ENCODE data around the gene ART4.

The ART4 gene

DNA sequence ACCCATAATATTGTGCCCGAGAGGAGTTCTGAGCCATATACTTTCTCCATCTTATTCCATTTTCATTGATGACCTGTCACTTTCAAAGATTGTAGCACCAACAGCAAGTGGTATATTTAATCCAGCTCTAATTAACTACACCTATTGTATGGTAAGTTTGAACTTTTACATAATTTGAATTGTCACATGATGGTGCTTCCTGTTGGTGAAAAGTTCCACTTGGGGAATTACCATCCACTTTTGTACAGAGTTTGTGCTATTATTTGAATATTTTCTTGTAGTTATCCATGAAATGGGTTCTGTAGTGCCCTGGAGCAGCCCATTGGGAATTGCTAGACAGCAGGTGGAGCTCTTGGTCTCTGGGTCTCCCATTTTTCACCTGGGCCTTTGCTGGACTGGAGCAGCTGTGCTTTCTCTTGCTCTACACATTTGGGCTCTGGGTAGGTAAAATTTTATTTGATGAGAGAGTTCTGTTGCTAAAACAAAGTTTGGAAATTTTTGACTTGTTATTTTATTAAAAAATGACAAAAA is 32.3 kb downstream of the ART4 start:
- DNase-seq = no peak

DNA sequence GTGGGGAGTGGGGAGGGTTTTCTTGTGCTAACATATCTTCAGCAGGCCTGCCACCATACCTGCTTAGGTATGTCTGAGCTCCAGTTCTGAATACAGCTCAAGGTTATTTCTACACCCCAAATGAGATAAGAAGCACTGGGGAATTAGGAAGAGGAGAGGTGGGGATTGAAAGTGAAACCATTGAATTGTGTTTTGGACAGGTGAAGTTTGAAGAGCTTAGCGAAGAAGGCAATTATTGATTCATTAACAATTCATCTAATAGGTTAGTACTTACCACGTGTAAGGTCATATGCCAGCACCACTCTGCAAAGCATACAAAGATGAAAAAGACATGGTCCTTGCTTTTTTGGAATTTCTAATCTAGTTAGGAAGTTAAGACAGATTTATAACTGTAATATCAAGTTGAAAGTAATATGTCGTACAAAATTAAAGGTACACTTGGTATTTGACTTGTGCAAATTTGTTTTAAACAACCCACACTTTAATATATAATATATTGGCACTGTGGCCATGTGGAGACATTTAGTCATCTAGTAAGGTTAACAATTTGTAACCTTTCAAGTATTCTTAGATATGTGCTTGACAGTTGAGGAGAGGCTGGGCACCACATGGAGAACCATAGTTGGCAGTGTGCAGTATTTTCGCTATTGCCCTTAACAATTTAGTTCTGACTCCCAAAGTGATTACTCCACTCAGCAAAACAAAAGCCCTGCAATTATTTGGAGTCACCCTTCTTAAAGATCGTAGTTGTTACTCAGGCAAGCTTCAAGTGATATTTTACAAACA is 33.0 kb downstream of the ART4 start:
- DNase-seq = no peak

DNA sequence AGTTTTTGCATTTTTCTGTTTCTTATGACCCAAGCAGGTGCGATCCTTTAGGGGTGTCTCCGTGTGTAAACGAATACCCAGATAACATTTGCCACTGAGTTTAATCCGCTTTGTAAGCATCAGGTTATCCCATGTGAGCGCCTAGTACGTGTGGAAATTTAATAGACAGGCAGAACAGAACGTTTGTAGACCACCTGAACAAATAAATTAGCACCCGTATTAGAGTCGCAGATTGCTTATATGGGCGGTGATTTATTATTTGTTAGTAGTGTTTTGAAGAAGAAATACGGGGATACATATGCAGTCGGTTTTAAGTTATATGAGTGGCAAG is 39.5 kb downstream of the ART4 start:
- no peak for DNase-seq

DNA sequence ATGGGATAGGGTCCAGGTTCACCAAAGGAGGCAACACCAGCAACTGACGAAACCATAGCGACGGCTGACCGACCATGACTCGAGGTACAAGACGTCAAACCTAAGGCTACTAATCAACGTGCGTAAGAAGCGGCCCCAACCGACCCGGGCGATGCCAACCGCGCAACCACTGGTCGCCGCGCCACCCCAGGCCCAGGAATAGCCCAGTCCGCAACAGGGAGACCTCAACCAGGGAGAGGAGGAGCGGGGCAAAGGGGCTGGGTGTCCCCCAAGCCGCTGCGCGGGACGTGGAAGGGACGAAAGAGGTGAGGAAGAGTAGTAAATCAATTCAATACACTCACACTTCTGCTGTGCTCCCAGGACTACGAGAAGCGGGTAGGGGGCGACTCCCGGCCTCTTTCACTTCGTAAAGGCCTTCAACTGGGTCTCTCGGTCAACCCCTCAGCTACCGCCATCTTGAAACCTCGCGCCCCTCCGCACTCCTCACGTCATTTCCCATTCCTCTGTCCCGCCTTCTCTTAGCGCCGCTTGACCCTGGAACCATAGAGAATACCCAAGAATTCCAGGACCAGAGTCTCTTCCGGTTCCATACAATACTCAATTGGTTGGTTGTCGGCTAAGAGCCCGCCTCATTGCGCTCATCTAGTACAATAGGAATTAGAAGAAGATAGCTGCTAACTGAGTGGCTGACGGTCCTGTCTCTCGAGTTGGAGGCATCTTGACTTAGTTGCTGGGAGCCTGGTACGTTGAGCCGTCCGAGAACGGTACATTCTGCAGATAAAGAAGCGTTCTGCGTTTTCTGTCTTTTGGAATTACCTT is 40.1 kb downstream of the ART4 start, which contains the start of the genes C12orf60 and WBP11:
C12orf60 (plus strand) TSS at position 660 of the 819 bp plus-strand sequence. CDS start 19,266 bp downstream, outside the sequence.
WBP11 (minus strand) TSS at position 468 of the 819 bp plus-strand sequence. CDS start 2,095 bp downstream, outside the sequence.
- DNase-seq = peak; percentile 31 to 98 (median 89)

GRCh38 chr12:14802721-14803010 is 40.7 kb downstream of the ART4 start:
- no peak for DNase-seq

DNA sequence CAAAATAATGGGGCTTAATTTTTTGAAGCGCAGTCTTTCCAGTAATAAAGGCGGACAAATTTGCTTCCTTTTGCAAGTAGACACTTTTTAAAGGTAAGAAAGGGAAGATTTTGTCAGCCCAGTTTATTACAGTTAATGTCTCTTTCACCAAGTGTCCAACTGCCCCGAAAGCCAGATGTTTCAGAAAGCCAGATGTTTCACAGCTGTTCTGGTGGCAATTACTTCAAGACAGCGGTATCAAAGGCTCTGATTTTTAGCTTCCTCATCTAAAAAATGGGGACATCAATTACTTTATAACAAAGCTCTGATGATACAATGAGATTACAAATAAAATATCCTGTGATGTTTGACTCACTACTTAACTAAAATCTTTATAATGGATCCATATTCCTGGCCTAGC is 41.1 kb downstream of the ART4 start:
- DNase-seq = no peak

- DNase-seq = no peak
Observed at GRCh38 chr12:14795028-14795448, 48.3 kb downstream of the ART4 start.

- no peak for DNase-seq
Observed at GRCh38 chr12:14785568-14785967, 57.8 kb downstream of the ART4 start.

DNA sequence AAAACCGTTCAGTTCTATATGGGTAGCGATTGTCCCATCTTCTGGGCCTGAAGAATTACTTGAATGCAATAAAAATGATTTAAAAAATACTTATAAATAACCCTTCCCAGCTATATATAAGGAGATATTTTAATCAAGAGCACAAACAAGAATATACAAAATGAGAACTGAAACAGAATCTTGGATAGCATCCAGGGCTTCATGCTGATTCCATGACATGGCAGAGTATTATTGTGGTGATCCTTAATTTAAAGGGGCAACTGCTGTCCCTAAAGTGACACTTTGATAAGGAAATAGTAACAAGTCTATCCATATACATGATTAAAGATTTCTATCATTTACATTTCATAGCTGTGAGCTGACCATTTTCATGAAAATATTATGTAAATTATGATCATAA is 58.9 kb downstream of the ART4 start:
- no peak for DNase-seq

DNA sequence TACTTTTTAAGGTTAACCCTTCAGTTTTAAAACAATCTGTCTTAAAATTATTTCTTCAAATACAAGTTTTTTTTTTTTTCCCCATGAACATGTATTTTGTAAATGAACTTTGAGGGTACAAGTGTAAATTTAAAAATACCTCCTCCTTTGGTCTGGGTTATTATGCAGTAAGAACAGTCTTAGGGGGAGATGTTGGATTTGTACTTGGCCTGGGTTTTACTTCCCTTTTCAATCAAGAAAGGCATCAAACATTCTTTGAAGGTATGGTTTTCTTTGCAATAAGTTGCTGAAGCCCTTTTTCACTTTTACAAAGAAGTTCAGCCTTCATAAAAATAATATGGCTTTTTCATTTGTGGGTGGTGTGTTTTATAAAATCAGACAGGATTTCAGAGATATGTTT is 60.6 kb downstream of the ART4 start:
- DNase-seq = no peak

- no peak for DNase-seq
Observed at GRCh38 chr12:14781563-14781962, 61.8 kb downstream of the ART4 start.

DNA sequence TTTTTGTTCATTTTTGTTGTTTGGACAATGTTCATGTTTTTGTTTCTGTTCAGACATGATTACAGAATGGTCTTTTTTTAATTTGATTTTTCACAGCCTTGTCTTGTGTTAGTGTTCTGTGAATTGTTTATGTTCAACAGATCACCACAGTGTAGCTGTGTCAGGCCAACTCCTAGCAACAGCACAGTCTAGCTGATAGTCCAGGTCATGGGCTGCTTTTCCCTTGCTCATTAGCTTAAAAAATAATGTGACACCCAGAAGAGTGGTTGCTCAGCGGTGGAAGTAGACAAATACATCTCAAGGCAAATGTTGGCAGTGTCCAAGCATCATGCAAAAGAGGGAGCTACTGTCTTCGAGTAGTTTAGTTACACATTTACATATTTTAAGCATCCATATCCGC is 62.5 kb downstream of the ART4 start:
- DNase-seq = no peak

DNA sequence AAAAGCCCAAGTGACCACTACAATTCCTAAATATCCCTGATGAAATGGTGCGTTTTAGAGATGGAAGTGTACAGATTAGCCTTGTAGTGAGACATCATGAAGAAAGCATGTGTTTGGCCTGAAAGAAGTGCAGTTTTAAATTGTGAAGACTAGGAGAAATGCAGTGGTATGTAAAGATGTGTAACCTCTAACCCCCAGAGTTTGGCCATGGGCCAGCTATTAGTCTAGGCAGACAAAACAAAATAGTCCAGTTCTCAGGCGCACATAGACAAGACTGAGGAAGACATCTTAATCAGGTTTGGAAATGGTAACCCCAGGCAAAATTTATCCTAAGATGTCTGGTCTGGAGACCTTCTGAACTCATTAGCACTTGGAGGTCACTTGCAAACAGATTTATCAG is 63.5 kb downstream of the ART4 start:
- no peak for DNase-seq

- DNase-seq = no peak
Observed at GRCh38 chr12:14777271-14777670, 66.1 kb downstream of the ART4 start.

GRCh38 chr12:14776236-14776961 is 66.9 kb downstream of the ART4 start:
- no peak for DNase-seq

DNA sequence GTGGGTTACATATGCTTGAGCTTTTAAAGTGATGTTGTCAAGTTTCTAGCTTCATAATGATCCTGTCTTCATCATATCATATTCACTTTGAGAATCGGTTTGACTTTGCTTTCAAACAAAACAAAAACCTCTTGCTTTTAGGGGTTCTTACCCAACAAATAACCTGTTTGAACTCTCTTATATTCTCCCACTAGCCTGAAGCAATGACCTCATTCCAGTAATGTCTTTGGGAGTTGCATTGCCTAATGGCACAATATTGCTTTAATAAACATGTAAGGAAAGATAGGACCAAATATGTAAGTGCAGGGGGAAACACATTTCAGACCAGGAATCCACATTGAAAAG is 67.7 kb downstream of the ART4 start:
- DNase-seq = no peak
